Upper lobe of left lung (tissue), 4 donors: ENCODE results near the gene PAEP.
"Not testable (repeated sequence)": the region's sequence is repeated elsewhere in the genome, so short reads cannot be mapped to it uniquely, and the experiment has no call there.

Source experiments
- CTCF ChIP-seq, 6 experiments: fragments of 450-650 bp in 4 of 6; fragments of 200-600 bp in 2 of 6; sonication (generic) in 2 of 6; IDR thresholded peaks; one replicate each; pipeline ENCODE4 v1.5.1; 2016 to 2019; ENCODE audit warnings: antibody characterized with exemption in 6 of 6
- EP300 ChIP-seq, 4 donors: sonication (generic); formaldehyde crosslinking; IDR thresholded peaks; one replicate each; pipeline ENCODE4 v1.5.1; 2017; ENCODE audit warnings: antibody characterized with exemption in 4 of 4, control low read depth in 2 of 4
- POLR2A ChIP-seq, 4 donors: fragments of 450-650 bp; IDR thresholded peaks; one replicate each; pipeline ENCODE4 v1.5.1; 2016 to 2017; ENCODE audit warnings: antibody characterized with exemption in 4 of 4, mild to moderate bottlenecking in 2 of 4
- POLR2AphosphoS5 ChIP-seq, 2 donors: sonication (generic); formaldehyde crosslinking; IDR thresholded peaks; one replicate each; pipeline ENCODE4 v1.5.1; 2017; ENCODE audit warnings: antibody characterized with exemption in 2 of 2

- not testable (repeated sequence) for TF ChIP-seq CTCF, POLR2AphosphoS5, EP300, POLR2A (IDR thresholded peaks at IDR 0.05)
Measured at GRCh38 chr9:135528842-135529435, 32.6 kb upstream of the PAEP start.
